Activated naive CD4-positive, alpha-beta T cell treated with anti-CD3 and anti-CD28 coated beads, Interleukin-2, amount 10 ng/mL, durations not matched to agents 7 days and 5 days (primary cell): ENCODE measurements around the gene PKHD1.
"Not testable (repeated sequence)": the region's sequence is repeated elsewhere in the genome, so short reads cannot be mapped to it uniquely, and the experiment has no call there.

ENCODE experiments used
- CTCF ChIA-PET: fragments of 350-600 bp; sonication (Branson Sonifier 250); formaldehyde crosslinking; loops from one replicate; lab custom pipeline; 2021; ENCODE audit warnings: antibody characterized with exemption; lab: Charles Lee
- DNase-seq: peaks from one replicate; pipeline ENCODE4 v3.0.0-alpha.2; 2020
- H3K27ac Mint-ChIP-seq: one replicate; pipeline ENCODE4 v1.8.0; 2021; ENCODE audit warnings: mild to moderate bottlenecking, moderate library complexity, mixed read lengths
- H3K27me3 Mint-ChIP-seq: one replicate; pipeline ENCODE4 v1.8.0; 2021; ENCODE audit warnings: mild to moderate bottlenecking, mixed read lengths
- H3K36me3 Mint-ChIP-seq: one replicate; pipeline ENCODE4 v1.8.0; 2021; ENCODE audit warnings: mixed read lengths
- H3K4me1 Mint-ChIP-seq: one replicate; pipeline ENCODE4 v1.8.0; 2021; ENCODE audit warnings: mixed read lengths
- H3K4me3 Mint-ChIP-seq: one replicate; pipeline ENCODE4 v1.8.0; 2021; ENCODE audit warnings: mild to moderate bottlenecking, moderate library complexity, mixed read lengths
- H3K9me3 Mint-ChIP-seq: one replicate; pipeline ENCODE4 v1.8.0; 2021; ENCODE audit warnings: mixed read lengths

PKHD1 gene

DNA sequence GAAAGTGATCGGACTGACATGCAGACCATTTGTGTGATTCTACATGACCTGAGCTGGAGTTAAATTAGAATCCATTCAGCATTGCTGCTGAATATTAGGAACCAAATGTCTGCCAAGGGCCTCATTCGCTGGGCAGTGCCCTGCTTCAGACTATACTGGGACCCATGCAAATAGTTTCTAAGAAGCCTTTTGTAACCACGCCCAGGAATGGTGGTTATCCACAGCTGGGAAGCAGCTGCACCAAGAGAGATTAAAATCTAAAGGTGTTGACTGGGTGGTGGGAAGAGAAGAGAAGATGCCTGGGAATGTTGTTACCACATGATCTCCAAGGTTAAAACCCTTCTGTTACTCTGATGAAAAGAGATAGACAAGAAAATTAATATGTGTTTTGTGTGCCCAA is 156.8 kb downstream of the PKHD1 start:
- no peaks in the 10 kb centered on the region for H3K36me3 Mint-ChIP-seq
- H3K4me3 Mint-ChIP-seq: no peak overlapping the region
- DNase-seq: no peak
- no peak overlapping the region for H3K27ac Mint-ChIP-seq
- H3K9me3 Mint-ChIP-seq: no peaks in the 10 kb centered on the region
- CTCF ChIA-PET: no interaction called here
- no peaks in the 10 kb centered on the region for H3K27me3 Mint-ChIP-seq
- H3K4me1 Mint-ChIP-seq: no peaks in the 10 kb centered on the region

DNA sequence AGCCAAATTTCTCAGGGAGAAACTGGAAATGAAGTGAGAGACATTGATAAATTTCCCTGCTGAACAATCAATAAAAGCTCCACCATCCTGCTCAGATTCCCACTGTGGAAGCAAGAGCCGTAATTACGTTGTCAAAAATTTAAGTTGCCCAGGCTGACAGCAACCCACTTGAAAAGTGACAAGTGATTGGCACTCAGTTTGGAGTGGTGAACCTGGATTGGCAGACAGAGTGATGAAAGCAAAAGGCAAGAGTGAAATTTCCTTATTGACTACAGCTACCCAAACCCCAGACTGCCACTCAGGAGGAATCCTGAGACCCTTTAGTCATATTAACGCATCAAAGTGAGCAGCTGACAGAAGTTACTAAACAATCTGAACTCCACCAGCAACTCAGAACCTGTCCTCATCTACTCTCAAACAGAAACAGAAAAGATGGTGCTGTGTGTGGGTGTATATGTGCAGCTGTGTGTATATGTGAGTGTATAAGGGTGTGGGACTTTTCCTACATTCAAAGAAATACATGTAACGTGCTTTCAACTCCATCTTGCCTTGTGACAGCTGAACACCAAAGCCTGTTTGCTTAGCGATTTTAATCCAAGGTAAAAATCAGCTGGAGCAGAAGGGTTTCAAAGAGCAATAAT is 157.4 kb downstream of the PKHD1 start:
- Mint-ChIP-seq H3K27ac (no peak overlapping the region), H3K4me1 (no peaks in the 10 kb centered on the region), H3K27me3 (no peaks in the 10 kb centered on the region), H3K9me3 (no peaks in the 10 kb centered on the region), H3K4me3 (no peak overlapping the region), H3K36me3 (no peaks in the 10 kb centered on the region)
- CTCF ChIA-PET: no interaction called here
- DNase-seq: no peak

DNA sequence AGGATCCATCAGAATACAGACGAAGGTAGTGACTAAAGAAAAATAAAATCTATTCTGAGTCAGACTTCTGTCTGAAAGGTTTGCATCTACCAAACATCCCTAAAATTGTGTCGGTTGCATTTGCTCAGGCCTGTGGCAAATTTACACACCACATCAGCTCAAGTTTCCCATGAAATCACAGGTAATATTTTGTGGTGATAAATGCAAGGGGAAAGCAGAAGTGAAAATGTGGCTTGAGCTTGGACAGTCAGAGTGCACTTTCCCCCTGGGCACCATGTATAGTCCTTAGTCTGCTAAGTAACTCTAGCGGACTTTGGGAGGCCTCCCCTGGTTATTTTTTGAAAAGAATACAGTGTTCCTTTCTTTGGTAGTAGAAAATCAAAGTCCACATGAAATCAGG is 159.1 kb downstream of the PKHD1 start:
- DNase-seq: no peak
- CTCF ChIA-PET: interaction anchor here (0.8 kb wide), 1 partner anchor 77 kb away, joined by 3 read pairs; no protein-coding TSS in a partner anchor
- H3K27me3 Mint-ChIP-seq: no peaks in the 10 kb centered on the region
- H3K4me1 Mint-ChIP-seq: no peaks in the 10 kb centered on the region
- H3K4me3 Mint-ChIP-seq: no peak overlapping the region
- no peak overlapping the region for H3K27ac Mint-ChIP-seq
- no peaks in the 10 kb centered on the region for H3K9me3 Mint-ChIP-seq
- no peaks in the 10 kb centered on the region for H3K36me3 Mint-ChIP-seq

DNA sequence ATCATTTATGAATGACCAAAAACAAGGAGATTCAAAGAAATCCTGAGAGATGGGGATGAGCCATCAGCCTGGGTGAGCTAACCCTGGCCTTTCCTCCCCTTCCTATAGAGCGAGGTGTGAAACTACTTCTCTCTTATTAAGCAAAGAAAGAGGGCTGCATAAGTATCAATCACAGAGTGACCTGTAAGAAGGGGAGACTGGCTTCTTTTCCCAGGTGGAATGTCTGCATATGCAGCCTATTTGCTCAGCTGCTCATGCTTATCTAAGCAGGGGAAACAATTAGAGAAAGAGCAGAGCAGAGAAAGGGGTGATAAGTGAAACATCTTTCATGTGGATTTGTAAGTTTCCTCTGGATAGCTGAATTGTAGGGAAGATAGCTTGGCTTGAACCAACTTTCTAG is 160.0 kb downstream of the PKHD1 start:
- CTCF ChIA-PET: interaction anchor here (0.8 kb wide), 1 partner anchor 76 kb away, joined by 3 read pairs; no protein-coding TSS in a partner anchor
- Mint-ChIP-seq H3K36me3 (no peaks in the 10 kb centered on the region), H3K27ac (no peak overlapping the region), H3K9me3 (no peaks in the 10 kb centered on the region), H3K4me3 (no peak overlapping the region), H3K4me1 (no peaks in the 10 kb centered on the region), H3K27me3 (no peaks in the 10 kb centered on the region)
- DNase-seq: no peak

DNA sequence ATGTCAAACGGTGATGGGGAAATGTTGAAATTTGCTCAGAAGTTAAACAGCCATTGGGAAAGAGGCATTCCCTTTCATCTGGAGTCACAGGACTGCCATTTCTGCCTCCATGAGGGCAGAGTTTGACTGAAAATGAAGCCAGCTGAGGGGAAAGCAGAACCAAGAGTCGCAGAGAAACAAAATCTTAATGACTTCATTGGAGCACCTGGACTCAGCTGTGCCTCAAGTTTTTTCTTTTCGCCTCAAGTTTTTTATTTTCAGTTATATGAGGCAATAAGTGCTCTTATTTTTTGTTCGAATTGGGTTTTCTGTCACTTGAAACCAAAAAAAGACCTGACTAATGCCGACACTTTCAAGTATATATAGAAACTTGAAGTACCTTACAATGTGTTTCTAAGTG is 161.3 kb downstream of the PKHD1 start:
- H3K9me3 Mint-ChIP-seq: no peaks in the 10 kb centered on the region
- H3K4me3 Mint-ChIP-seq: no peak overlapping the region
- H3K36me3 Mint-ChIP-seq: no peaks in the 10 kb centered on the region
- CTCF ChIA-PET: no interaction called here
- no peaks in the 10 kb centered on the region for H3K27me3 Mint-ChIP-seq
- no peak for DNase-seq
- H3K4me1 Mint-ChIP-seq: no peaks in the 10 kb centered on the region
- no peak overlapping the region for H3K27ac Mint-ChIP-seq

DNA sequence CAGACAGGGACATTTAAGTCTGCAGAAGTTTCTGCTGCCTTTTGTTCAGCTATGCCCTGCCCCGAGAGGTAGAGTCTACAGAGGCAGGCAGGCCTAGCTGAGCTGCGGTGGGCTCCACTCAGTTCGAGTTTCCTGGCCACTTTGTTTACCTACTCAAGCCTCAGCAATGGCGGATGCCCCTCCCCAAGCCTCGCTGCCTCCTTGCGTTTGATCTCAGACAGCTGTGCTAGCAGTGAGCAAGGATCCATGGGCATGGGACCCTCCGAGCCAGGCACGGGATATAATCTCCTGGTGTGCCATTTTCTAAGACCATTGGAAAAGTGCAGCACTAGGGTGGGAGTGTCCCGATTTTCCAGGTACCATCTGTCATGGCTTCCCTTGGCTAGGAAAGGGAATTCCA is 164.9 kb downstream of the PKHD1 start:
- H3K9me3 Mint-ChIP-seq, H3K36me3 Mint-ChIP-seq, H3K27ac Mint-ChIP-seq, CTCF ChIA-PET, H3K4me1 Mint-ChIP-seq, H3K27me3 Mint-ChIP-seq, DNase-seq, H3K4me3 Mint-ChIP-seq: not testable (repeated sequence)

DNA sequence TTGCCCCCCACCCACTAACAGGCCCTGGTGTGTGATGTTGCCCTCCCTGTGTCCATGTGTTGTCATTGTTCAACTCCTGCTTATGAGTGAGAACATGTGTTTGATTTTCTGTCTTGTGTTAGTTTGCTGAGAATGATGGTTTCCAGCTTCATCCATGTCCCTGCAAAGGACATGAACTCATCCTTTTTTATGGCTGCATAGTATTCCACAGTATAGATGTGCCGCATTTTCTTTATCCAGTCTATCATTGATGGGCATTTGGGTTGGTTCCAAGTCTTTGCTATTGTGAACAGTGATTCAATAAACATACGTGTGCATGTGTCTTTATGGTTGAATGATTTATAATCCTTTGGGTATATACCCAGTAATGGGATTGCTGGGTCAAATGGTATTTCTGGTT is 169.1 kb downstream of the PKHD1 start:
- H3K27ac Mint-ChIP-seq, H3K4me1 Mint-ChIP-seq, CTCF ChIA-PET, H3K36me3 Mint-ChIP-seq, H3K9me3 Mint-ChIP-seq, DNase-seq, H3K27me3 Mint-ChIP-seq, H3K4me3 Mint-ChIP-seq: not testable (repeated sequence)

DNA sequence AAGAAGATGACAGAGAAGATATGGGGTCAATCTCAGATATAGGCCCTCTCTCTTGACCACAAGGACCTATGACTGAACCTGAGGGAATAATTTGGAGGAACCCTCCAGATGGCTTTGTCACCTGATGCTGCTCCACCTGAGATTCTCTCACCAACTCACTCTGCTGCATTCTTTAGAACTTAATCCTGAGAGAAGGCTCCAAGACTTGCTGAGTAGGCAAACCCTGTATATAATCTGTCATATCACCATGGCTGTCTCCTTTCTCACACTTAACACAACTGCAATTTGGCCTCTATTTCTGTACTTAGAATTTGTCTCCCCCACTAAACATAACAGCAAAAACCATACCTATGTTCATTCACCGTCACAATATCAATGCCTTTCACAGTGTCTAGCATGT is 172.3 kb downstream of the PKHD1 start:
- H3K9me3 Mint-ChIP-seq: peaks cover 7% of the 10 kb centered on the region
- no peak overlapping the region for H3K4me3 Mint-ChIP-seq
- CTCF ChIA-PET: interaction anchor here (0.7 kb wide), 1 partner anchor 21 kb away, joined by 3 read pairs; no protein-coding TSS in a partner anchor
- no peaks in the 10 kb centered on the region for H3K4me1 Mint-ChIP-seq
- DNase-seq: no peak
- peaks cover 4% of the 10 kb centered on the region for H3K27me3 Mint-ChIP-seq
- no peak overlapping the region for H3K27ac Mint-ChIP-seq
- no peaks in the 10 kb centered on the region for H3K36me3 Mint-ChIP-seq

DNA sequence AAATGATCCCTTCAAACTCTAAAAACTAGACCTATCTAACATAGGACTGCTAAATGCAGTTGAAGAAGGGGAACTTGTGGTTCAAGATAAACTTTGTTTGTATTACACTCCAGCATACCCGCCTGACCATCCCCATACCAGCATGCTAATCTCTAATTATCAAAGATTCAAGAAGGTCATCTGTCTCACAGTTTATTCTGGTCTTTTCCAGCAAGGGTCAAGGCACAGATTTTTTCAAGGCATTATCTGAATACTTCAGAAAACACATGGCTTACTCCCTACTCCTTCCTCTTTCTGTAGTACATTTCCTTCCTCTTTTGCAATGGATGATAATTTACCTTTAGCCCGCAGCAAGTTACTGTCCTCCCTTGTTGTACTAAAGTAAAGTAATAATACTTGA is 174.1 kb downstream of the PKHD1 start:
- Mint-ChIP-seq H3K27me3 (peaks cover 4% of the 10 kb centered on the region), H3K4me1 (no peaks in the 10 kb centered on the region), H3K9me3 (peaks cover under 1% of the 10 kb centered on the region), H3K36me3 (no peaks in the 10 kb centered on the region), H3K4me3 (no peak overlapping the region), H3K27ac (no peak overlapping the region)
- DNase-seq: no peak
- CTCF ChIA-PET: no interaction called here

DNA sequence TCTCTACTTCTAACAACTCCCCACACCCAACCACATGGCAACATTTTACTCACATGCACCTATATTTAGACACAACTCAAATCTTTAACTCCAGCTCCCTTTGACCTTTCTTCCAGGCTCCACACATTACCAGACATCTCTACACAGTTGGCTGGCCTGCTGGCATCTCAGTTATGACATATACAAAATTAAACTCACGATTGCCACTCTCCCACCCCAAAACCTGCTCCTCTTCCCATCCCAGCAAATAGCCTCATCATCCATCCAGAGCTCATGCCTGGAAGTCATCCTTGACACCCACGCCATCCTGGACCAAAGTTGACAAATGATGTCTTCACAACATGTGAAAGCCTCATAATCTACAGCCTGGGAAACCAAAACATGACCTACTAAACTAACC is 176.6 kb downstream of the PKHD1 start:
- H3K4me3 Mint-ChIP-seq: no peak overlapping the region
- no peak for DNase-seq
- CTCF ChIA-PET: no interaction called here
- H3K36me3 Mint-ChIP-seq: no peaks in the 10 kb centered on the region
- H3K4me1 Mint-ChIP-seq: no peaks in the 10 kb centered on the region
- H3K9me3 Mint-ChIP-seq: no peaks in the 10 kb centered on the region
- H3K27me3 Mint-ChIP-seq: peaks cover 4% of the 10 kb centered on the region
- H3K27ac Mint-ChIP-seq: no peak overlapping the region

DNA sequence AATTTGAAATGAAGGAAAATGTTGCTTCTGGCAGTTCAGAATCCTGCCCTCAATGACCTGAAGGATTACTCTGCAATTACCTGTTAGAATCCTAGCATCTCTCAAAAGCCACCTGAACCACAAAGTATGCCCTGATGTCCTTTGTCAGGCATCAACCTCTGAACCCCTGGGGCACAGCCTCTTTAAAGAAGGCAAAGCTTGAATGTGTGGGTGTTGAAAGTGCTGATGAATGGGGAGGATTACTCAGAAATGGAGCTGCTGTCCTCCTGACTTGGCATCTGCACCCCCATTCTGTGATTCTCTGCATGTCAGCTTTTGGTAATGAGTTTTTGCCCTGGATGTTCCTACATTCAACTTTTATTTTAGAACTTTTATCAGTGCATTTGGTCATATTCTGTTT is 179.2 kb downstream of the PKHD1 start:
- no peaks in the 10 kb centered on the region for H3K9me3 Mint-ChIP-seq
- no peaks in the 10 kb centered on the region for H3K4me1 Mint-ChIP-seq
- no peak for DNase-seq
- peaks cover 4% of the 10 kb centered on the region for H3K27me3 Mint-ChIP-seq
- CTCF ChIA-PET: no interaction called here
- H3K4me3 Mint-ChIP-seq: no peak overlapping the region
- H3K27ac Mint-ChIP-seq: no peak overlapping the region
- H3K36me3 Mint-ChIP-seq: no peaks in the 10 kb centered on the region

DNA sequence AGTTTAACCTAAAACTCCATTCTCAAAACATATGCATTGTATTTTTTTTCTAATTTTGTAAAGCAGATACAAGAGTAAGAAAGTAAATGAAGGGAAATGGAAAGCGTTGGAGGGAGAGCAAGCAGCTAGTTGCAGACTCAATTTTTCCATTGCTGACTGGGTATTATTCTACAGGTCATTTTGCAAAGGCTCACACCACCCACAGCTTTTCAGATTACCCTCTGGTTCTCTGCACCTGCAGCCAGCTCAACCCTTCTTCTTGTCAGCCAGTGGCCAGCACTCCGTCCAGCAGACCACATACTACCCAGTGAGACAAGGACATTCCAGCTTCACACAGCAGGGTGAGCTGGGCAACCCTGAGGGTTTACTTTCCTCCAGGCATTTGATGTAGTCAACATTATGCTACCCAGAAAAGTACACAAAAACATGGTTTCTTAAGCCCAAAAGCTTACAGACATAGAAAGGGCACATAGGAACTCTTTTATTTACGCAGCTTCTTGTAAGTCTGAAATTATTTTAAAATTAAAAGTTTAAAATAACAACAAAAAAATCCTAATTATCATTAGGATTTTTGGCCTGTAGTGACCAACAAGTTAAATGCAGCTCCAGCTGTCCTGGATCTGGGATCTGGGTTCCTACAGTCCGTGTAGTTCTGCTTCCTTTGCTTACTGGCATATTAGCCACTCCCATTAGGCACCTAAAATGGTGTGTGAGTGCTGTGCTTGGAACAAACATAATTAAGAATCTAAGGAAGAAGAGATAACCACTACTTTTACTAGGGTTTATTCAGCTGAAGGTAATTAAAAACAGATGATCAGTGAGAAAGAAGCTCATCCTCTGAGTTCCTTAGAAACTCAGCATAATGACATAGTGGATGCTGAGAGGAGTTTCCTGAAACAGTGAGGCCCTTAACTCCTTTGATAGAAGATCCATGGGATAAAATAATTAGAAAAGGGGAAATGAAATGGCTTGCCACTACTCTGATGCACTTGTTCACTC is 185.3 kb downstream of the PKHD1 start:
- Mint-ChIP-seq H3K9me3 (peaks cover 3% of the 10 kb centered on the region), H3K27me3 (no peaks in the 10 kb centered on the region), H3K4me3 (no peak overlapping the region), H3K4me1 (no peaks in the 10 kb centered on the region), H3K36me3 (no peaks in the 10 kb centered on the region), H3K27ac (no peak overlapping the region)
- CTCF ChIA-PET: interaction anchor here (1.0 kb wide), 1 partner anchor 121 kb away, joined by 3 read pairs; no protein-coding TSS in a partner anchor
- DNase-seq: no peak

DNA sequence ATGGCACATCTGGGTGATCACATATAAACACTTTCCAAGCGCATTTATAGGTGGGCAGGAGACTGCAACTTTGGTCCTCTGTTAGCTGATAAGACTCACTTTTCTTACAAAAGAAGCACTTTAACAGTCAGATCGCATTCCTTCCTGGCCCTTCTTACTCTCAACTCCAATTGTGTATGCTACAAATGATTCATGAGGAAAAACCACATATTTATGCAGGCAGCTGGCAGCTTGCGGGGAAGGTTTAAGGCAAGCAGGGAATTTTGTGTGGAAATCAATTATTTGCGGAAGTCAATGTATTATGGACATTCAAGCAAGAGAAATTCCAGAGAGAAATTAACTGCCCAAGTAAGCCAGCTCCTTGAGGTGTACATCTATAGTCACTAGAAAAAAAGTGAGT is 194.0 kb downstream of the PKHD1 start:
- H3K36me3 Mint-ChIP-seq: no peaks in the 10 kb centered on the region
- H3K9me3 Mint-ChIP-seq: peaks cover 3% of the 10 kb centered on the region
- no peak overlapping the region for H3K27ac Mint-ChIP-seq
- H3K4me1 Mint-ChIP-seq: no peaks in the 10 kb centered on the region
- H3K27me3 Mint-ChIP-seq: no peaks in the 10 kb centered on the region
- no peak for DNase-seq
- CTCF ChIA-PET: no interaction called here
- H3K4me3 Mint-ChIP-seq: no peak overlapping the region

DNA sequence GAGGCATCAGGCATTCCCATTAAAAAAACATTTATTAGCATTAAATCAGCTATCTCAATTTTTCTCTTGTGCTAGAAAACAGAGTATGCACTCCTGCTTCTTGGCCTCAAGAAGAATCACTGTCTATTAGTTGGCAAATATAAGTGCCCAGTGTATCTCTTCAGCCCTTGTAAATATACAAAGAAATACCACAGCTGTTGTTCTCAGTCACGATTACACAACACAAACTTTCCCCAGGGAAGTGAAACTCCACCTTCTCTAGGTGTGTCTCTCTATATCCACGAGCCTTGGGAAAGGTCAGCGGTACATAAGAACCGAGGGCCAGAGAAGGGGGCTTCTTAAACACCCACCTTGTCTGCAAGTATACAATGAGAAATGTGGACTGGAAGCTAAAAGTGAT is 194.7 kb downstream of the PKHD1 start:
- Mint-ChIP-seq H3K4me3 (no peak overlapping the region), H3K36me3 (no peaks in the 10 kb centered on the region), H3K27me3 (no peaks in the 10 kb centered on the region), H3K4me1 (no peaks in the 10 kb centered on the region), H3K27ac (no peak overlapping the region), H3K9me3 (peaks cover 3% of the 10 kb centered on the region)
- DNase-seq: no peak
- CTCF ChIA-PET: no interaction called here

DNA sequence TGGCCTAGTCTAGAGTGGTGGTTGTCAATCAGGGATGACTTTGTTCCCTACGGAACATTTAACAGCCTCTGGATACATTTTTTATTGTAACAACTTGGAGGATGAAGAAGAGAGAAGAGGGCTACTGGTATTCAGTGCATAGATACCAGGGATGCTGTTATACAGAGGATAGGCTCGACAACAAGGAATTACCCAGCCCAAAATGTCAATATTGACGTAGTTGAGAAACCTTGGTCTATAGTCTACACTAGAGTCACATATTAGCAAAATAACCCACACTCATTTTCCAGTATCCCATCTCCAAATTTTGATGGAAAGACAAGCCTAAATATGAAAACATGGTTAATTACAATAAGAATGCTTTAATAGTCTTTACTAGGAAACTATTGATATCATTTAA is 195.1 kb downstream of the PKHD1 start:
- no peaks in the 10 kb centered on the region for H3K4me1 Mint-ChIP-seq
- no peaks in the 10 kb centered on the region for H3K36me3 Mint-ChIP-seq
- H3K9me3 Mint-ChIP-seq: peaks cover 3% of the 10 kb centered on the region
- no peak overlapping the region for H3K4me3 Mint-ChIP-seq
- no peak overlapping the region for H3K27ac Mint-ChIP-seq
- no peaks in the 10 kb centered on the region for H3K27me3 Mint-ChIP-seq
- CTCF ChIA-PET: no interaction called here
- no peak for DNase-seq
